Calu3 (cell line): ENCODE data around the gene CYP11A1. TPM values are rescaled to one million over a fixed set of nuclear protein-coding genes. Genes with fewer than 3 reads are reported as not detected.

Experiments
- BruUV-seq: library from RNA; stranded (reverse); fragments of 400-500 nt; replicated peaks from 2 replicates; lab custom pipeline; 2021; lab: Mats Ljungman, UMichigan
- CTCF ChIA-PET: fragments of 300-600 bp; sonication (Branson Sonifier 250); formaldehyde crosslinking; loops from one replicate; lab custom pipeline; 2022; ENCODE audit warnings: antibody characterized with exemption; lab: Charles Lee
- DNase-seq: peaks from one replicate; pipeline ENCODE4 v3.0.0; 2022
- H3K27ac Mint-ChIP-seq: one replicate; pipeline ENCODE4 v1.8.0; 2022; ENCODE audit warnings: mixed read lengths; ENCODE audit not compliant: unreplicated experiment
- H3K27me3 Mint-ChIP-seq: one replicate; pipeline ENCODE4 v1.8.0; 2022; ENCODE audit warnings: mixed read lengths; ENCODE audit not compliant: unreplicated experiment
- H3K36me3 Mint-ChIP-seq: one replicate; pipeline ENCODE4 v1.8.0; 2022; ENCODE audit warnings: mild to moderate bottlenecking, moderate library complexity, mixed read lengths; ENCODE audit not compliant: insufficient read depth, unreplicated experiment
- H3K4me1 Mint-ChIP-seq: one replicate; pipeline ENCODE4 v1.8.0; 2022; ENCODE audit warnings: mild to moderate bottlenecking, low read depth, mixed read lengths; ENCODE audit not compliant: unreplicated experiment
- H3K4me3 Mint-ChIP-seq: one replicate; pipeline ENCODE4 v1.8.0; 2022; ENCODE audit warnings: mild to moderate bottlenecking, low read depth, moderate library complexity, mixed read lengths; ENCODE audit not compliant: unreplicated experiment
- H3K9me3 Mint-ChIP-seq: one replicate; pipeline ENCODE4 v1.8.0; 2022; ENCODE audit warnings: low read depth, mixed read lengths; ENCODE audit not compliant: unreplicated experiment
- intact Hi-C: fragments of 100-400 bp; cut with micrococcal nuclease; formaldehyde crosslinking; loops from one replicate; pipeline ENCODE4 v1.10.0; 2022; ENCODE audit not compliant: unreplicated experiment
- total RNA-seq: library from RNA; stranded (reverse); gene quantifications from 2 replicates; pipeline ENCODE4 v1.2.3, GENCODE V29; 2022
- TF ChIP-seq, protein P1 (sequence below): fragments of 200-600 bp; IDR thresholded peaks from one replicate; pipeline ENCODE4 v1.8.0; 2022; ENCODE audit warnings: antibody characterized with exemption; ENCODE audit not compliant: unreplicated experiment

Gene CYP11A1
- total RNA-seq, 1 experiment from 2014 or later = not detected

DNA sequence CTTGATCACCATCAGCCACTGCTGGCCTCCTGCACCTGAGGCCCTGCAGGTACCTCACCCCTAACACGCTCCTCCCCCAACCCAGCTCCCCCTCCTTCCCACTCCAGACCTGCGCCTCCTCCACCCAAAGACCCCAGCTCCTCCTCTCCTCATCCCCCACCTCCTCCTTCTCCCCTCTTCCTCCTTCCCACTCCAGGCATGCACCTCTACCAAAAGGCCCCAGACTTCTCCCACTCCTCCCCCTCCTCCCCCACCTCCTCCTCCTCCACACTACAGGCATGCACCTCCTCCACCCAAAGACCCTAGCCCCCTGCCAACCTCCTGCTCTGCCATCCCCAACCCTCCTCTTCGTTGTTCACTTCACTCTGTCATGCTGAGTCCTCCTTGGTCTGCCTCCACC, 42.7 kb downstream of the CYP11A1 start:
- Mint-ChIP-seq H3K4me3 (no peak overlapping the region), H3K4me1 (peaks cover 8% of the 10 kb centered on the region), H3K36me3 (no peaks in the 10 kb centered on the region), H3K27ac (no peak overlapping the region), H3K27me3 (peaks cover 56% of the 10 kb centered on the region), H3K9me3 (no peaks in the 10 kb centered on the region)
- no peak for DNase-seq
- CTCF ChIA-PET = interaction anchor here (0.6 to 1.6 kb wide), 3 partner anchors 11 to 198 kb away, joined by 3 to 5 read pairs (median 4); no protein-coding TSS in a partner anchor
- TF ChIP-seq, protein P1, sequence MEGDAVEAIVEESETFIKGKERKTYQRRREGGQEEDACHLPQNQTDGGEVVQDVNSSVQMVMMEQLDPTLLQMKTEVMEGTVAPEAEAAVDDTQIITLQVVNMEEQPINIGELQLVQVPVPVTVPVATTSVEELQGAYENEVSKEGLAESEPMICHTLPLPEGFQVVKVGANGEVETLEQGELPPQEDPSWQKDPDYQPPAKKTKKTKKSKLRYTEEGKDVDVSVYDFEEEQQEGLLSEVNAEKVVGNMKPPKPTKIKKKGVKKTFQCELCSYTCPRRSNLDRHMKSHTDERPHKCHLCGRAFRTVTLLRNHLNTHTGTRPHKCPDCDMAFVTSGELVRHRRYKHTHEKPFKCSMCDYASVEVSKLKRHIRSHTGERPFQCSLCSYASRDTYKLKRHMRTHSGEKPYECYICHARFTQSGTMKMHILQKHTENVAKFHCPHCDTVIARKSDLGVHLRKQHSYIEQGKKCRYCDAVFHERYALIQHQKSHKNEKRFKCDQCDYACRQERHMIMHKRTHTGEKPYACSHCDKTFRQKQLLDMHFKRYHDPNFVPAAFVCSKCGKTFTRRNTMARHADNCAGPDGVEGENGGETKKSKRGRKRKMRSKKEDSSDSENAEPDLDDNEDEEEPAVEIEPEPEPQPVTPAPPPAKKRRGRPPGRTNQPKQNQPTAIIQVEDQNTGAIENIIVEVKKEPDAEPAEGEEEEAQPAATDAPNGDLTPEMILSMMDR = no peak
- no TSS peak for BruUV-seq
- intact Hi-C loops = no loop called here

DNA sequence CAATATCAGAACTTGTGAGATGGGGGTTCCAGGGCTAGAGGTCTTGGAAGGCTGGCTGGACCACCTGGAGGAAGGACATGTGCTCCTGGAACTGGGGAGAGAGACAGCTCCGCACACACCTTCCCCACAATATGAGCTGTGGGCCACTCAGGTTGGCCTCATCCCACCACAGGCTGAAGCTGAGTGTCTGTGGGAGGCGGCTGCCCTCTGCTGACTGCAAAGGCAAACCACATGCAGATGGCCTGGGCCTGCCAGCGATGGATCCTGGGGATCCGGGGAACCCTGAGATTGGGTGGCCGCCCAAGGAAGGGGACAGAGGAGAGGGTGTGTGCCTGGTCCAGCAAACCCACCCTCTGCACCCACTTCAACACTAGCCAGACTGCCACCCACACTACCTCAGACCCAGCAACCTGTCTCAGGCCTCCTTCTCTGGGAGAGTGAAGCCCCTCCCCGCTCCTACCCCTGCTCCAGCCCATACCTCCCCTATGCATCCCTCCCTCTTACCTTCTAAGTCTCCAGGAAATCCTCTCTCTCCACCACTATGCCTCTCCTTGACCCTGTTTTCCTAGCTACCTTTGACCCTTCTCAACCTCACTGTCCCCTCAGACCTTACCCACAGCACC, 44.8 kb downstream of the CYP11A1 start:
- BruUV-seq = no TSS peak
- H3K4me1 Mint-ChIP-seq = peaks cover 8% of the 10 kb centered on the region
- no peak overlapping the region for H3K27ac Mint-ChIP-seq
- H3K36me3 Mint-ChIP-seq = no peaks in the 10 kb centered on the region
- H3K4me3 Mint-ChIP-seq = no peak overlapping the region
- peaks cover 35% of the 10 kb centered on the region for H3K27me3 Mint-ChIP-seq
- intact Hi-C loops = no loop called here
- TF ChIP-seq, protein P1 = peak; percentile 88
- CTCF ChIA-PET = interaction anchor here (0.6 to 1.8 kb wide), 11 partner anchors 9 to 372 kb away, joined by 3 to 29 read pairs (median 5); no protein-coding TSS in a partner anchor
- DNase-seq = peak; percentile 82
- no peaks in the 10 kb centered on the region for H3K9me3 Mint-ChIP-seq

DNA sequence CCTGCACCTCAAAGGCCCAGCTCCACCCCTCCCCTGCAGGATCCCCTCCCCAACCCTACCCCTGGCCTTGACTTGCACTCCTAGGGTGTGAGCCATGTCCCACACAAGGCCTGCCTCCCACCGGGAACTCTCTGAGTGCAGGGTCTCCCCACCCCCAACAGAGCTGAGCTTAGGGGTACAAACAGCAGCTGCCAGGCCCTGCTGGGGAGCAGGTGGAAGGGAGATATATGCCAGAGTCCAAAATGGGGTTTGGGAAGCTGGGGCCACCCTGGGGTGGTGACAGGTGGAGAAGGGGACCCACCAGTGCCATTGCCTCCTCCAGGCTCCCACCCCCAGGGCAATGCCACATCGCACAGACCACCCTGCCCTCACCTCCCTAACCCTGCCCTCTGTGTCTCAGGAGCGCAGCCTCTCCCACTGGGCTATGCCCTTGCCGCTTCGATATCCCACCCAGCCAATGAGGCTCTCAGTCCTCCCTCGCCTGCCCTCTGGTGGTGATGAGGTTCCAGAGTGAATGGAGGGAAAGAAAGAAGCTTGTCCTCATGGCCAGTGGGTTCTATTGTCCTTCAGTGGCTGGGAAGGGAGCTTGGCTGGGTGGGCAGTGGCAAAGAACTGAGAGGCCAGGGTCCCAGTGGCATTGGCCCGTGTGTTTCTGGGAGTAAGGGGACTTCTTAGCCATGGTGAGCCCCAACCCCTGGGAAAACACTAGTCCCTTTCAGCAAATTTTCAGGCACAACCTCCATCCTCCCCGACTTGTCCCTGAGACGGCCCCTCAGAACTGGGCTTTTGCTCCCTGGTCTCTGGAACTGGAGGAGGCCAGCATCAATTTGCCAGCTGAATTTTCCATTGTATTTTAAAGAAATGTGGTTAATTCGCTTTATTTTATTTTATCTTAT, 46.8 kb downstream of the CYP11A1 start:
- DNase-seq = peak; percentile 73
- BruUV-seq = no TSS peak
- Mint-ChIP-seq H3K4me1 (peaks cover 10% of the 10 kb centered on the region), H3K27me3 (peaks cover 35% of the 10 kb centered on the region), H3K36me3 (no peaks in the 10 kb centered on the region), H3K4me3 (no peak overlapping the region), H3K27ac (no peak overlapping the region), H3K9me3 (no peaks in the 10 kb centered on the region)
- intact Hi-C loops = no loop called here
- CTCF ChIA-PET = interaction anchor here (0.5 to 1.9 kb wide), 11 partner anchors 9 to 1615 kb away, joined by 3 to 10 read pairs (median 3); no protein-coding TSS in a partner anchor
- TF ChIP-seq, protein P1 = peak; percentile 56

DNA sequence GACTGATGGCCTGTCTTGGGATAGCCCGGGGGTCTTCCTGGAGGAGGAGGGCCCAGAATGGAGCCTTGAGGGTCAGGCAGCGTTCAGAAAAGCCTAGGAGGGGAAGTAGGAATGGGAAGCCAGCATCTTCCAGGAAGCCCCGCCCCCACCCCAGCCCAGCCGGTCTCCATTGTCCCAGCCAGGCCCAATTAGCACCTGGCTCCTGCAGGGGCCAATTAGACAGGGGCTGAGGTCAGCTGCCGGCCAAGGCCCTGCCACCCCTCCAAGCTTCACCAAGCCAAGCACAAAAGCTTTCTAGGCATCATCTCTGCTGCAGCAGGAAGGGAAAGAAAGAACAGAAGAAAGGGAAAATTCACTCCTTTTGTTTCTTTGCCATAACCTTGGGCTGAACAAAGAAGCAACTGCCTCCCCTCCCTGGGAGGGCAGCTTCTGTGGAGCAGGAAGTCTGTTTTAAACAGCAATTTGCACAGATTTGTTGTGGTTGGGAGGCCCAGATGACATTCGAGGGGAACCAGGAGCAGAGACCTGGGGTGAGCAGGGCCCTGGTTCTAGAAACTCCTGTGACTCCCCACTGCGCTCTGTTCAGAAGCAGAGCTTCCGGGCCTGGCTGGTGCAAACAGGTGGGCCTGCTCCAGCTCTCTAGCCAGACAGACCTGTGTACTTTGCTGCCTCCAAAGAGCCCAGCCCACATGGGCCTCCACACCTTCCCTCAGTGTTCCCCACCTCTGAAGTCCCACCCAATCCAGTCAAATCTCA, 47.7 kb downstream of the CYP11A1 start:
- H3K9me3 Mint-ChIP-seq = no peaks in the 10 kb centered on the region
- DNase-seq = no peak
- H3K27me3 Mint-ChIP-seq = peaks cover 35% of the 10 kb centered on the region
- CTCF ChIA-PET = interaction anchor here (0.6 to 1.9 kb wide), 3 partner anchors 8 to 202 kb away, joined by 3 to 8 read pairs (median 5); no protein-coding TSS in a partner anchor
- peaks cover 9% of the 10 kb centered on the region for H3K4me1 Mint-ChIP-seq
- H3K4me3 Mint-ChIP-seq = no peak overlapping the region
- intact Hi-C loops = no loop called here
- BruUV-seq = no TSS peak
- no peak overlapping the region for H3K27ac Mint-ChIP-seq
- TF ChIP-seq, protein P1 = no peak
- no peaks in the 10 kb centered on the region for H3K36me3 Mint-ChIP-seq
